T-helper 2 cell treated with Interferon-gamma antibody and Interleukin-4, amounts not matched to agents 100 ng/mL and 5 ng/mL, for 36 hours (primary cell): Measurements from ENCODE around the gene NSMCE1. TPM values are rescaled to one million over a fixed set of nuclear protein-coding genes. Genes with fewer than 3 reads are reported as not detected.

Experiments
- intact Hi-C: fragments of 100-400 bp; cut with micrococcal nuclease; formaldehyde crosslinking; loops from one replicate; pipeline ENCODE4 v1.15.1; 2023
- total RNA-seq: library from RNA; stranded (reverse); gene quantifications from 2 replicates; pipeline ENCODE4 v1.2.3, GENCODE V29; 2022

The NSMCE1 gene
- total RNA-seq: 123 and 132 TPM in 2 replicates

- intact Hi-C loops: loop anchor here (1.0 kb wide), 1 partner anchor 31 kb away; no protein-coding TSS in a partner anchor
Measured at GRCh38 chr16:27268376-27269299, at the start of gene NSMCE1. Gene NSMCE1, minus strand, starts transcription at chr16:27268772. Its CDS starts 11,202 bp downstream, at chr16:27257570.

- intact Hi-C loops: loop anchor here (1.0 to 5.0 kb wide), 3 partner anchors 83 to 139 kb away; partner anchors contain the start of gene IL21R
Measured at GRCh38 chr16:27317738-27318391, 49.3 kb upstream of the NSMCE1 start.

GRCh38 chr16:27317320-27317719, 48.7 kb upstream of the NSMCE1 start:
- intact Hi-C loops: loop anchor here (2.0 to 5.0 kb wide), 2 partner anchors 85 to 139 kb away; partner anchors contain the start of gene IL21R

- intact Hi-C loops: loop anchor here (2.0 to 5.0 kb wide), 2 partner anchors 86 to 141 kb away; partner anchors contain the start of gene IL21R
Measured at GRCh38 chr16:27316038-27316680, 47.6 kb upstream of the NSMCE1 start.

- intact Hi-C loops: loop anchor here (1.0 to 5.0 kb wide), 5 partner anchors 81 to 141 kb away; partner anchors contain the start of genes IL21R and KDM8
Measured at GRCh38 chr16:27315333-27316037, 46.9 kb upstream of the NSMCE1 start.

- intact Hi-C loops: loop anchor here (1.0 to 5.0 kb wide), 6 partner anchors 41 to 136 kb away; partner anchors contain the start of genes IL21R and KDM8
Measured at GRCh38 chr16:27314986-27315332, 46.4 kb upstream of the NSMCE1 start.

GRCh38 chr16:27314161-27314723, 45.7 kb upstream of the NSMCE1 start:
- intact Hi-C loops: loop anchor here (1.0 to 2.0 kb wide), 3 partner anchors 40 to 79 kb away; no protein-coding TSS in a partner anchor

- intact Hi-C loops: loop anchor here (1.0 to 2.0 kb wide), 4 partner anchors 17 to 79 kb away; no protein-coding TSS in a partner anchor
Measured at GRCh38 chr16:27313422-27314160, 45.0 kb upstream of the NSMCE1 start, which contains the start of gene IL4R. Gene IL4R, plus strand, starts transcription at chr16:27313974. Its CDS starts 26,230 bp downstream, at chr16:27340204.

GRCh38 chr16:27312580-27313421, 44.2 kb upstream of the NSMCE1 start:
- intact Hi-C loops: loop anchor here (2.0 kb wide), 1 partner anchor 16 kb away; no protein-coding TSS in a partner anchor

GRCh38 chr16:27311897-27312303, 43.3 kb upstream of the NSMCE1 start:
- intact Hi-C loops: loop anchor here (2.0 kb wide), 1 partner anchor 15 kb away; no protein-coding TSS in a partner anchor

GRCh38 chr16:27311448-27311830, 42.9 kb upstream of the NSMCE1 start:
- intact Hi-C loops: no loop called here

GRCh38 chr16:27310576-27311447, 42.2 kb upstream of the NSMCE1 start:
- intact Hi-C loops: no loop called here

GRCh38 chr16:27308792-27309191, 40.2 kb upstream of the NSMCE1 start:
- intact Hi-C loops: no loop called here

GRCh38 chr16:27305839-27306442, 37.4 kb upstream of the NSMCE1 start:
- intact Hi-C loops: no loop called here

- intact Hi-C loops: no loop called here
Measured at GRCh38 chr16:27304881-27305745, 36.5 kb upstream of the NSMCE1 start.

- intact Hi-C loops: no loop called here
Measured at GRCh38 chr16:27304102-27304501, 35.5 kb upstream of the NSMCE1 start.
